Measurements from ENCODE around the gene CLCN5.

DNA sequence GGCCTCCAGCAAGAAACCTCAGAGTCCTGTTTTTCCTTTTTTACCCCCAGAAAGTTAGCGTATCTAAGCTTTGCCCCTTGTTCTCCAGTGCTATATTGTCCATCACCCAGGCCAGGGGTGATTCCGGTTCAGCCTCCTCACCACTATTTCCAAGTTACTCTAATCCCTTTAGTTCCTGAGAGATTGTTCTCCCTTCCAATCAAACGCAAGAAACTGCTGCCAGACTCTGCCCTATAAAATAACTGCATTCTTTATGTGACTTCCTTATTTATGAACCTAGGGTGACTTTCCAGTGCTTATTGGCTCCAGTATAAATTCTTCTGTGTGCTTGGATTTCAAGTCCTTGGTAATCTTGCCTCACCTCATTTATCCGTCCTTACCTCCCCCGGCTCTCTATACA is 65.7 kb downstream of the CLCN5 start:
- TF ChIP-seq OSR1 (CRISPR knock-in tag; IDR thresholded peaks at IDR 0.05) (no peak), ZFP30 (CRISPR knock-in tag; IDR thresholded peaks at IDR 0.05) (no peak), GLIS3 (CRISPR knock-in tag; IDR thresholded peaks at IDR 0.05) (no peak), TCF4 (CRISPR knock-in tag; IDR thresholded peaks at IDR 0.05; ENCODE audit: borderline replicate concordance) (no peak), BACH2 (CRISPR knock-in tag; IDR thresholded peaks at IDR 0.05; ENCODE audit: borderline replicate concordance) (no peak), ISL1 (CRISPR knock-in tag; IDR thresholded peaks at IDR 0.05) (no peak), PPARA (CRISPR knock-in tag; IDR thresholded peaks at IDR 0.05; ENCODE audit: borderline replicate concordance) (no peak), ZC3H10 (CRISPR knock-in tag; IDR thresholded peaks at IDR 0.05) (no peak), ZNF565 (CRISPR knock-in tag; conservative IDR thresholded peaks at IDR 0.05; ENCODE audit: low read depth) (no peak), ESRRG (CRISPR knock-in tag; IDR thresholded peaks at IDR 0.05) (no peak)
- TF ChIP-seq, protein P1, sequence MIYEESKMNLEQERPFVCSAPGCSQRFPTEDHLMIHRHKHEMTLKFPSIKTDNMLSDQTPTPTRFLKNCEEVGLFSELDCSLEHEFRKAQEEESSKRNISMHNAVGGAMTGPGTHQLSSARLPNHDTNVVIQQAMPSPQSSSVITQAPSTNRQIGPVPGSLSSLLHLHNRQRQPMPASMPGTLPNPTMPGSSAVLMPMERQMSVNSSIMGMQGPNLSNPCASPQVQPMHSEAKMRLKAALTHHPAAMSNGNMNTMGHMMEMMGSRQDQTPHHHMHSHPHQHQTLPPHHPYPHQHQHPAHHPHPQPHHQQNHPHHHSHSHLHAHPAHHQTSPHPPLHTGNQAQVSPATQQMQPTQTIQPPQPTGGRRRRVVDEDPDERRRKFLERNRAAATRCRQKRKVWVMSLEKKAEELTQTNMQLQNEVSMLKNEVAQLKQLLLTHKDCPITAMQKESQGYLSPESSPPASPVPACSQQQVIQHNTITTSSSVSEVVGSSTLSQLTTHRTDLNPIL (CRISPR knock-in tag; IDR thresholded peaks at IDR 0.05; ENCODE audit: low read depth), result no peak
- TF ChIP-seq, protein P2, sequence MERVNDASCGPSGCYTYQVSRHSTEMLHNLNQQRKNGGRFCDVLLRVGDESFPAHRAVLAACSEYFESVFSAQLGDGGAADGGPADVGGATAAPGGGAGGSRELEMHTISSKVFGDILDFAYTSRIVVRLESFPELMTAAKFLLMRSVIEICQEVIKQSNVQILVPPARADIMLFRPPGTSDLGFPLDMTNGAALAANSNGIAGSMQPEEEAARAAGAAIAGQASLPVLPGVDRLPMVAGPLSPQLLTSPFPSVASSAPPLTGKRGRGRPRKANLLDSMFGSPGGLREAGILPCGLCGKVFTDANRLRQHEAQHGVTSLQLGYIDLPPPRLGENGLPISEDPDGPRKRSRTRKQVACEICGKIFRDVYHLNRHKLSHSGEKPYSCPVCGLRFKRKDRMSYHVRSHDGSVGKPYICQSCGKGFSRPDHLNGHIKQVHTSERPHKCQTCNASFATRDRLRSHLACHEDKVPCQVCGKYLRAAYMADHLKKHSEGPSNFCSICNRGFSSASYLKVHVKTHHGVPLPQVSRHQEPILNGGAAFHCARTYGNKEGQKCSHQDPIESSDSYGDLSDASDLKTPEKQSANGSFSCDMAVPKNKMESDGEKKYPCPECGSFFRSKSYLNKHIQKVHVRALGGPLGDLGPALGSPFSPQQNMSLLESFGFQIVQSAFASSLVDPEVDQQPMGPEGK (CRISPR knock-in tag; IDR thresholded peaks at IDR 0.05; ENCODE audit: borderline replicate concordance), result no peak
- TF ChIP-seq, protein P3, sequence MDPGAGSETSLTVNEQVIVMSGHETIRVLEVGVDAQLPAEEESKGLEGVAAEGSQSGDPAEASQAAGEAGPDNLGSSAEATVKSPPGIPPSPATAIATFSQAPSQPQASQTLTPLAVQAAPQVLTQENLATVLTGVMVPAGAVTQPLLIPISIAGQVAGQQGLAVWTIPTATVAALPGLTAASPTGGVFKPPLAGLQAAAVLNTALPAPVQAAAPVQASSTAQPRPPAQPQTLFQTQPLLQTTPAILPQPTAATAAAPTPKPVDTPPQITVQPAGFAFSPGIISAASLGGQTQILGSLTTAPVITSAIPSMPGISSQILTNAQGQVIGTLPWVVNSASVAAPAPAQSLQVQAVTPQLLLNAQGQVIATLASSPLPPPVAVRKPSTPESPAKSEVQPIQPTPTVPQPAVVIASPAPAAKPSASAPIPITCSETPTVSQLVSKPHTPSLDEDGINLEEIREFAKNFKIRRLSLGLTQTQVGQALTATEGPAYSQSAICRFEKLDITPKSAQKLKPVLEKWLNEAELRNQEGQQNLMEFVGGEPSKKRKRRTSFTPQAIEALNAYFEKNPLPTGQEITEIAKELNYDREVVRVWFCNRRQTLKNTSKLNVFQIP (CRISPR knock-in tag; IDR thresholded peaks at IDR 0.05; ENCODE audit: borderline replicate concordance, low read depth), result no peak

Data from SK-N-SH treated with all-trans-retinoic acid at 6 μM for 48 hours (cell line).